WTC11 (cell line): ENCODE data around the gene ZNF217. TPM values are rescaled to one million over a fixed set of nuclear protein-coding genes. Genes with fewer than 3 reads are reported as not detected.
"Not testable (repeated sequence)": the region's sequence is repeated elsewhere in the genome, so short reads cannot be mapped to it uniquely, and the experiment has no call there.

Source experiments
- ATAC-seq: fragments of 200-7000 bp; cut with Tn5 transposase; 2 replicates; pipeline ENCODE4 v1.10.0; 2021; ENCODE audit warnings: mild to moderate bottlenecking, moderate library complexity
- CTCF ChIA-PET: fragments of 300-600 bp; sonication (Branson Sonifier 250); formaldehyde crosslinking; loops from one replicate; lab custom pipeline; 2021; ENCODE audit warnings: antibody characterized with exemption; lab: Charles Lee
- POLR2A ChIA-PET: fragments of 350-600 bp; sonication (Branson Sonifier 250); formaldehyde crosslinking; loops from one replicate; lab custom pipeline; 2021; ENCODE audit warnings: antibody characterized with exemption; lab: Charles Lee
- DNase-seq: peaks from one replicate; pipeline ENCODE4 v3.0.0; 2021; ENCODE audit warnings: low spot score
- H3K27ac Mint-ChIP-seq: 2 replicates; pipeline ENCODE4 v1.8.0; 2021; ENCODE audit warnings: mixed read lengths
- H3K27me3 Mint-ChIP-seq: 2 replicates; pipeline ENCODE4 v1.8.0; 2021; ENCODE audit warnings: low read depth, mild to moderate bottlenecking, moderate library complexity, mixed read lengths
- H3K36me3 Mint-ChIP-seq: 2 replicates; pipeline ENCODE4 v1.8.0; 2021; ENCODE audit warnings: mixed read lengths
- H3K4me1 Mint-ChIP-seq: 2 replicates; pipeline ENCODE4 v1.8.0; 2022; ENCODE audit warnings: mixed read lengths
- H3K4me3 Mint-ChIP-seq: 2 replicates; pipeline ENCODE4 v1.8.0; 2021; ENCODE audit warnings: mild to moderate bottlenecking, moderate library complexity, mixed read lengths
- H3K9me3 Mint-ChIP-seq: 2 replicates; pipeline ENCODE4 v1.8.0; 2021; ENCODE audit warnings: mixed read lengths
- ARID4B ChIP-seq: sonication (generic); formaldehyde crosslinking; IDR thresholded peaks from 2 replicates; pipeline ENCODE4 v1.8.0; 2023; ENCODE audit warnings: missing genetic modification reagents, mild to moderate bottlenecking, borderline replicate concordance
- CDX4 ChIP-seq: fragments of 250-450 bp; sonication (Bioruptor Pico); IDR thresholded peaks from 2 replicates; pipeline ENCODE4 v1.9.0; 2021; ENCODE audit warnings: moderate library complexity, mild to moderate bottlenecking, inconsistent platforms, borderline replicate concordance
- FOXK1 ChIP-seq: sonication (generic); formaldehyde crosslinking; IDR thresholded peaks from 2 replicates; pipeline ENCODE4 v1.8.0; 2022; ENCODE audit warnings: mild to moderate bottlenecking, moderate library complexity, missing genetic modification reagents
- GTF2I ChIP-seq: fragments of 250-450 bp; sonication (Bioruptor Pico); conservative IDR thresholded peaks from 2 replicates; pipeline ENCODE4 v1.4.0; 2021; ENCODE audit warnings: mild to moderate bottlenecking
- IRF1 ChIP-seq: sonication (generic); formaldehyde crosslinking; IDR thresholded peaks from 2 replicates; pipeline ENCODE4 v1.8.0; 2023; ENCODE audit warnings: missing genetic modification reagents
- KAT7 ChIP-seq: sonication (generic); formaldehyde crosslinking; IDR thresholded peaks from 2 replicates; pipeline ENCODE4 v1.8.1; 2023; ENCODE audit warnings: missing genetic modification reagents, mild to moderate bottlenecking, borderline replicate concordance
- NR1H2 ChIP-seq: sonication (generic); formaldehyde crosslinking; IDR thresholded peaks from 2 replicates; pipeline ENCODE4 v1.9.0; 2021; ENCODE audit warnings: mild to moderate bottlenecking, moderate library complexity, missing genetic modification reagents
- RELA ChIP-seq: sonication (generic); formaldehyde crosslinking; IDR thresholded peaks from 2 replicates; pipeline ENCODE4 v1.8.1; 2022; ENCODE audit warnings: missing genetic modification reagents, mild to moderate bottlenecking, borderline replicate concordance
- STAT6 ChIP-seq: sonication (generic); formaldehyde crosslinking; conservative IDR thresholded peaks from 2 replicates; pipeline ENCODE4 v1.8.1; 2023; ENCODE audit warnings: mild to moderate bottlenecking, low read depth, missing genetic modification reagents, moderate library complexity
- TEAD4 ChIP-seq: sonication (generic); formaldehyde crosslinking; IDR thresholded peaks from 2 replicates; pipeline ENCODE4 v1.8.0; 2022; ENCODE audit warnings: mild to moderate bottlenecking, missing genetic modification reagents
- USF1 ChIP-seq: sonication (generic); formaldehyde crosslinking; IDR thresholded peaks from 2 replicates; pipeline ENCODE4 v1.8.0; 2022; ENCODE audit warnings: mild to moderate bottlenecking, missing genetic modification reagents
- ZBTB21 ChIP-seq: sonication (generic); formaldehyde crosslinking; IDR thresholded peaks from 2 replicates; pipeline ENCODE4 v1.8.1; 2023; ENCODE audit warnings: mild to moderate bottlenecking, missing genetic modification reagents, borderline replicate concordance
- ZBTB43 ChIP-seq: sonication (generic); formaldehyde crosslinking; IDR thresholded peaks from 2 replicates; pipeline ENCODE4 v1.8.1; 2023; ENCODE audit warnings: mild to moderate bottlenecking, missing genetic modification reagents
- ZNF425 ChIP-seq: fragments of 250-450 bp; sonication (Bioruptor Pico); conservative IDR thresholded peaks from 2 replicates; pipeline ENCODE4 v1.9.0; 2021; ENCODE audit warnings: mild to moderate bottlenecking
- ZNF671 ChIP-seq: fragments of 250-450 bp; sonication (Bioruptor Pico); IDR thresholded peaks from 2 replicates; pipeline ENCODE4 v1.8.0; 2021; ENCODE audit warnings: mild to moderate bottlenecking
- total RNA-seq: library from RNA; stranded (reverse); gene quantifications from 3 replicates; pipeline ENCODE4 v1.2.3, GENCODE V29; 2021

Gene ZNF217
- total RNA-seq, 1 experiment from 2014 or later: 75.6 TPM

- peak; percentile 41; the same call in 1 of the 2 replicates for ATAC-seq
- Mint-ChIP-seq H3K27ac (no peak overlapping the region; the same call in 1 of the 2 replicates), H3K4me3 (no peak overlapping the region), H3K9me3 (no peaks in the 10 kb centered on the region), H3K4me1 (no peaks in the 10 kb centered on the region), H3K36me3 (no peaks in the 10 kb centered on the region), H3K27me3 (no peaks in the 10 kb centered on the region; the same call in 1 of the 2 replicates)
- ChIA-PET POLR2A (no interaction called here), CTCF (no interaction called here)
- TF ChIP-seq ZBTB21 (no peak), IRF1 (CRISPR knock-in tag) (no peak), ZNF671 (CRISPR knock-in tag) (no peak), ZBTB43 (CRISPR knock-in tag) (no peak), FOXK1 (CRISPR knock-in tag) (no peak), KAT7 (CRISPR knock-in tag) (no peak), CDX4 (CRISPR knock-in tag) (no peak), ZNF425 (no peak), STAT6 (no peak)
- TF ChIP-seq, all 79 proteins: peak for 0
- DNase-seq: peak; percentile 23
Observed at GRCh38 chr20:53524589-53525312, 68.9 kb downstream of the ZNF217 start.

- ATAC-seq, H3K27ac Mint-ChIP-seq, POLR2A ChIA-PET, H3K27me3 Mint-ChIP-seq, H3K4me3 Mint-ChIP-seq, H3K36me3 Mint-ChIP-seq, DNase-seq, H3K9me3 Mint-ChIP-seq, H3K4me1 Mint-ChIP-seq: not testable (repeated sequence)
- CTCF ChIA-PET: interaction anchor here (0.6 kb wide), 1 partner anchor 343 kb away, joined by 3 read pairs; no protein-coding TSS in a partner anchor
Observed at GRCh38 chr20:53523615-53524014, 70.0 kb downstream of the ZNF217 start.

- Mint-ChIP-seq H3K4me1 (no peaks in the 10 kb centered on the region), H3K9me3 (no peaks in the 10 kb centered on the region), H3K36me3 (no peaks in the 10 kb centered on the region), H3K27me3 (no peaks in the 10 kb centered on the region; the same call in 1 of the 2 replicates), H3K4me3 (no peak overlapping the region), H3K27ac (no peak overlapping the region)
- DNase-seq (no peak), ATAC-seq (no peak)
- ChIA-PET CTCF (interaction anchor here (0.8 kb wide), 1 partner anchor 25 kb away, joined by 3 read pairs; no protein-coding TSS in a partner anchor), POLR2A (no interaction called here)
- TF ChIP-seq TEAD4 (CRISPR knock-in tag) (no peak), RELA (CRISPR knock-in tag) (no peak), ARID4B (no peak), GTF2I (no peak), FOXK1 (CRISPR knock-in tag) (no peak), NR1H2 (no peak), USF1 (CRISPR knock-in tag) (no peak), IRF1 (CRISPR knock-in tag) (no peak)
Observed at GRCh38 chr20:53522696-53523095, 70.9 kb downstream of the ZNF217 start.
